ENCODE measurements around the gene ASIC5.

- no peak for TF ChIP-seq CTCF (IDR thresholded peaks at IDR 0.05)
- TF ChIP-seq POLR2A (IDR thresholded peaks at IDR 0.05), result no peak
Measured at GRCh38 chr4:155809835-155810234, 56.2 kb downstream of the ASIC5 start.

Measured in lower leg skin (tissue), 3 donors.